Activated CD8-positive, alpha-beta memory T cell treated with anti-CD3 and anti-CD28 coated beads, Interleukin-2, amount 50 U/mL, for 1 hour (primary cell): ENCODE data around the gene PNPLA1.

ENCODE experiments used
- DNase-seq: peaks from one replicate; pipeline ENCODE4 v3.0.0-alpha.2; 2020; ENCODE audit errors: extremely low read depth

PNPLA1 gene

DNA sequence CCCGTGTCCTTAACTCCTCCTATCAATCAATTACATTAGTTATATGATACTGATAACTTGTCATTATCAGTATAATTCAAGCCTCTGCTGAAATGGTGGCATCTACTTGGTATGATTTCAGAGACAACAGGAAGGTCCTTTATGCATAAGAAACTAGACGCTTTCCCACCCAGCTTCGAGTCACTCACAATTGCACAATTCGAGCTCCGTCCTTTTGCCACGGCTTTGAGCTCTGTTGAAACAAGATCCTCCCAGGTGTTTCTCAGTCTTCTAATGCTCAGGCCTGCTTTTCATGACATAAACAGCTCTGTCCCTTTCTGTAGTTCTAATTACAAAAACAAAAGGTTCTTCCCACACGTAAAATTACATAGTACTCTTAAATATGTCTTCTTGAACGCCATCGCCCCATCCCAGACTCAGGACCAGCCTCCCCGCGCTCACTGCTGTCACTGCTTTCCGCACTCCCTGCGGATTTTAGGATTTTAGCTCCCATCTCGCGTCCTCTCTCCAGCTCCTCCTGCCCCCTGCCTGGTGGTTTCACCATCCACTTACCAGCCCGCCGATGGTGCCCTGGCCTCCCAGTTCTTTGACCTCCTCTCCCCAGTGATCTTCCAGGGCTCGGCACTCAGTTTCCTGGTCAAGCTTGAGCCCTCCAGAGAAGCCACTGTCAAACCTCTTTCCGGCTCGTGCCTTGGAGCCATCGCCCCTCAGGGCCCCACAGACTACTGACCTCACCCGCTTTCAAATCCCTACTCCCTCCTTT, 23.2 kb upstream of the PNPLA1 start:
- no peak for DNase-seq

DNA sequence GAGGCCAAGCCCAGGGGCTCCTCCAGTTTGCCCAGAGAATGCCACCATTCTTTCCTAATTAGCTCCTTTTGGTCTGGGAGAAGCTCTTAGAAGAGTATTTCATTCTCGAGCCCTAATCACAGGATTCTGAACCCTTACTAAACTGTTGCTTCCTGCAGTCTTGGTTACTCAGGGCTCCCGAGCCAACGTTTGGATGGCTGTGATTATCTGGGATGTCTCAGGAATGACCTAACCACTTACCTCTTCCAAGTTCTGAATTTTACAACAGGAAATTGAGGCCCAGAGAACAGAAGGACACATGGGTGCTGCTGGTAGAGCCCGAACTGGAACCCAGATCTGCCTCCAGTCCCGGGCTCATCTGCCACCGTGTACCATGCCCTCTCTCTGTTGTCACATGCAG, 22.2 kb upstream of the PNPLA1 start:
- DNase-seq: no peak

- no peak for DNase-seq
Observed at GRCh38 chr6:36248980-36249379, 20.9 kb upstream of the PNPLA1 start.

DNA sequence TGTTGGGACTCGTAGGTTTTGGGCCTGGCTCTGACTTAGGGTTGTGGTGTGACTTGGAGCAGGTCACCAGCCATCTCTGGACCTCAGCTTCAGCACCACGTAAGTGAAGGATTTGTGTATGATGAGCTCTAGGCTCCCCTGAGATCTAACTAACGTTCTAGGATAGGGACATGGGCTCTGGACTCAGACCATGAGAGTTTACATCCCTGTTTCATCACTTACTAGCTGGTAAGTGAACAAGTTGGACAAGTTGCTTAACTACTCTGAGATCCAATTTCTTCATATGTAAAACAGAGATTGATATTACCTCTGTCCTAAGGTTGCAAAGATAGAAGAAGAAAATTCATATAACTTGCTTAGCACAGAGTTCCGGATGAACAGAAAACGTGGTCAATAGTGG, 20.3 kb upstream of the PNPLA1 start:
- DNase-seq: no peak

DNA sequence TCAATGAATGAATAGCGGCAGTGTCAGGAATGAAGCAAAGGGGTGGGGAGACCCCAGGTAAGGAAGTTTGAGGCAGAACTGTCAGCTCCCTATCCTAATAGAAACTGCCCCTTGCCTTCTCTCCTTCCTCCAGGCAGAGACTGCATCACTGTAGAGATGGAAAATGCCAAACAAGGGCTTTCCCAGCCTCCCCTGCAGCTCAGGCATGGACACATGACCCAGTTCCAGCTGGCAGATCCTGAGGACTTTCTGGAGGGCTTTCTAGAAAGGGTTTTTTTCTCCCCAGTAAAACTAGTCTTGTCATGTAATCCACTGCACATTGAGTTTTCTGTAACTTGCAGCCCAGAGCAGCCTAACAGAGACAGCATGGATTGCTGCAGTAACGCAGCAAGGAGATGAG, 17.9 kb upstream of the PNPLA1 start:
- DNase-seq: no peak

- DNase-seq: no peak
Observed at GRCh38 chr6:36263390-36264000, 6.4 kb upstream of the PNPLA1 start.

GRCh38 chr6:36265744-36266143, 4.1 kb upstream of the PNPLA1 start:
- DNase-seq: no peak

DNA sequence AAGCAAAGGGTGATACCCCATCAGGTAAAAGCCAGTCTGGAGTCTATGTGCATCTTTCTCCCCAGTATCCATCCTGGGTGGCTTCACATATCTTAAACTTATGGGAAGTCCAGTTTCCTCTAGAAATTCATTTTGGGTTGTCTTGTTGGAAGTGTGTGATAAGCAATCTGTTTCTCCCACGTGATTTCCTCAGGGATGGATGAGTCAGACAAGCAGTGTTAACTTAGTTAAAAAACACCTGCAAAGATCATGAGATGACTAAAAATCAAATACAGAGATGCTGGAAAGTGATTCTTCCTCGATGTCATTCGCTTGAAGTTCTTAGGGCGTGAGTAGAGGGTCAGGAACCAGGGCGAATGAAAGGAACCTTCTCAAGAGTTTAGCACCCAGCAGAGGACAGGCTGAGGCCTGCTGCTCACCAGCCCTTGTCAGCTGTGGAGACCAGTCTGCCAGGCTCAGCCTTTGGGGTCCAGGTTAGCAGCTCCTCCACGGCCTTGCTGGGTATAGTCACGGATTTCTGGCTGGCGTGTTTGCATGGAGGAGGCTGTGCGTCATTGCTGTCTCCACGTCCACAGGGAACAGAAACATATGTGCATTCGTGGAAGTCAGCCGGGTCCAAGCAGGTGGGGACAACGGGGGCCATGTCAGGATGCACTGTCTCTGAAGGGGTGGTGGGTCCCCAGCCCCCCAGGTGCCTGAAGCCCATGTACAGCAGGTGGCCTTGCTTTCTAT, 2.8 kb upstream of the PNPLA1 start:
- DNase-seq: no peak

- no peak for DNase-seq
Observed at GRCh38 chr6:36267731-36268477, 2.0 kb upstream of the PNPLA1 start.

- DNase-seq: no peak
Observed at GRCh38 chr6:36268478-36269275, 1.2 kb upstream of the PNPLA1 start.

DNA sequence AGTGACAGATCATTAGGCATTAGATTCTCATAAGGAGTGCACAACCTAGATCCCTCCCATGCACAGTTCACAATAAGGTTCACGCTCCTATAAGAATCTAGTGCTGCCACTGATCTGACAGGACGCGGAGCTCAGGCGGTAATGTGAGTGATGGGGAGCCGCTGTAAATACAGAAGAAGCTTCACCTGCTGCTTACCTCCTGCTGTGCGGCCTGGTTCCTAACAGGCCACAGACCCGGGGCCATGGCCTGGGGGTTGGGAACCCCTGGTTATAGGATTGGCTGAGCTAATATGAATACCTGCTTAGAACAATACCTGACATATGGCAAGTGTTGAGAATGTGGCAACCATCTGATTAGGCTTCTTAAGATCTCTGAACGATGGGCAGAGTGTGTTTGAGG, 2.4 kb downstream of the PNPLA1 start:
- DNase-seq: no peak

DNA sequence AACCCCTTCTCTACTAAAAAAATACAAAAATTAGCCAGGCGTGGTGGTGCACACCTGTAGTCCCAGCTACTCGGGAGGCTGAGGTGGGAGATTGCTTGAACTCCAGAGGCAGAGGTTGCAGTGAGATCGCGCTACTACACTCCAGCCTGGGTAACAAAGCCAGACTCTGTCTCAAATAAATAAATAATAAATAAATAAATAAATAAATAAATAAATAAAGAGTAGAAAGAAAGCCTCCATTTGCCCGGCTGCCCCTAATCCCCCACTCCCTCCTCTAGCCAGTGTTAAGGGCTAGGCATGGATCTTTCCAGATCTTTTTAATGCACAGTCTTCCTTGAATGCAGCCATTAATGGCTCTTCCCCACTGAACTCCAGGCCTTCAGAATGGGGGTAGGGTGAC, 3.2 kb downstream of the PNPLA1 start:
- no peak for DNase-seq

DNA sequence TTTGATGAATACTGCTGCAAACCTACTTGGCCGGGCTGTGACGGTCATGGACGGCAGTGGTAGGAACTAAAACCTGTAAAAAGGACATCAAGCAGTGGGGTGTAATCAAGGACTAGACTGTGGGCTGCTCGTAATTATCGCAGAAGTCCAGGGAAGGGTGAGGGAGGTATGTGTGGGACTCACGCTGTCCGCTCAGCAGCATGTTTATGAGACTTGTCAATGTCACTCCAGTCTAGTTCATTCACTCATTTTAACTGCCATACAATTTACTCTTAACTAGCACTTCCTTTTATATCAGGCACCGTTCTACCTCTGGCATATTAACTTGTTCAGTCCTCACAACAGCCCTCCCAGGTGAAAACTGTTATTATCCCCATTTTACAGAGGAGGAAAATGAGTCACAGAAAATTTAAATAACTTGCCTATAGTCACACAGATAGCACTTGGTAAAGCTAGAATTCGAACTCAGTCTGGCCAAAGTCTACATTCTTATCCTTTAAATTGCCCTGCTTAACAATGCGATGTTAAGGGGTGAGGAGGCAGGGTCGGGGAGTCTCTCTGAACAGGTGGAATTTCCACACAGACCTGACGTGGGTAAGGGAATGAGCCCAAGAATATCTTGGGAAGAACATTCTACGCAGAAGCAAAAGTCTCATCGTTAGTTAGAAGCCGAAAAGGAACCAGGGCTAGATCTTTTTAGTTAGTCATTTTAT, 4.1 kb downstream of the PNPLA1 start:
- no peak for DNase-seq

DNA sequence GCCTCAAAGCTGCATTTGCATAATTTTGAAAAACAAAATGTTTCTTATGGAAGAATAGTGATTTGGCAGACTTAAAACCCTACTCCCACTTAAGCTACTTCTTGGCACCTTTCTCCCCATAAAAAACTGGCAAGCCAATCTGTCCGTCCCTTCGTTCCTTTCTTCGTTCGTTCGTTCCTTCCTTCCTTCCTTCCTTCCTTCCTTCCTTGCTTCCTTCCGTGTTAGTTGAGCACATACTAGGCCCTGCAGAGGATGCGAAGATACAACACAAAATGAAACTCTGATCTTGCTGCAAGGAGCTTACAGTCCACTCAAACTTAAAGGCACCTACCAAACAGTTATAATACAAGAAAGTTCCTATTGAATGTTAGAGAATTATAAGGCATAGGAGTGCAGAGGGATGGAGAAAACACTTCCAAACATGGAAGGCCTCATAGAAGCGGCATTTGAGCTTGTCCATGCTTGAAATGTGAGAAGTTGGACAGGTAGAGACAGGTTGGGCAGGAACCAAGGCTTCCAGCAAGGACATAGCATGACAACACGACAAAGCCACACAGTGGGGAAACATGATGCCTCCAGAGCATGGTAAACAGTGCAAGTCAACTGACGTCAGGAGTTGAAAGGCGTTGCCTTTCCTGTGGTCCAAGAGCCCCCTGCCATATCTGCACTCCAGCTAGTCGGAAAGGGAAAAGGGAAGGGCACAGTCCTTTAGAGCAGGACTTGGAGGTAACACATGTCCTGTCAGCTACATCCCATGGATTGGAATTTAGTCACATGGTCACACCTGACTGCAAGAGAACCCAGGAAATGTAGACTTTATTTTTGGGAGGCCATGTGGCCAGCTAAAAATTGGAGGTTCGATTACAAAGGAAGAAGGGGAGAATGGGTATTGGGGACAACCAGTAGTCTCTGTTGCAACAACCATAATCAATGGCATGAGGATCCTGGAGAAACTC, 7.0 kb downstream of the PNPLA1 start:
- no peak for DNase-seq

- DNase-seq: no peak
Observed at GRCh38 chr6:36277946-36278470, 8.1 kb downstream of the PNPLA1 start.

DNA sequence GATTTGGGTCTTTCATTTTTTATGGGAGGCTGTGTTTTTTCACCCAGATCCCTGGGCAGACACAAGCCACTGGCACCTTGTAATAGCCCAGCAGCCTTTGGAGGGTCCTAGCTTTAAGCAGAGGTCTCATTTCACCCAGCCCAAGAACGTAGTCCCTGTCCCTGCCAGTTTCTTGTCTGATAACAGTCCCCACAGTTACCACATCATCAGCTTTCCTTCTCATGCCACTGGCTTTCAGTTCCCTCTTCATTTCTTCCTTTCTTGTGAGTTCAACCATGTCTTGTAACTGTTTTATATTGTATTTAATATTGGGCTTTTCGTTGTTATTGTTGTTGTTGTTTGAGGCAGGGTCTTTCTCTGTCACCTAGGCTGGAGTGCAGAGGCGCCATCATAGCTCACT, 10.6 kb downstream of the PNPLA1 start:
- no peak for DNase-seq

GRCh38 chr6:36280983-36281382, 11.1 kb downstream of the PNPLA1 start:
- DNase-seq: no peak

- no peak for DNase-seq
Observed at GRCh38 chr6:36283608-36284007, 13.7 kb downstream of the PNPLA1 start.

DNA sequence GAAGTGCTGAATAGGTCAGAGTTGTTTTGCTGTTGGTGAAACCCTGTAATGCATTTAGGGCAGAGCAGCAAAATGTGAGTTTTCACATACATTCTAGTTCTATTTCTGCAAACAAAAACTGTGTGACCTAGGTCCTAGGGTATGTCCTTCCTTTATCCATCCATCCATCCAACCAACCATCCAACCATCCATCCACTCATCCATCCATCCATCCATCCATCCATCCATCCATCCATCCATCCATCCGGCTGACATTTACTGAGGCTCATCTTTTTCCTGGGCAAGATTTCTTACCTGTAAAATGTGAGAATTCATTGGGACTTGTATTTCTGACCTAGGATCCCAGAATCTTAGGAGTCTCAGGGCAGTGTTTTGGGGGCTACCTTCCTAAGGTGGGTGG, 14.5 kb downstream of the PNPLA1 start:
- no peak for DNase-seq
